ENCODE data around the gene ARHGEF40.
"Not testable (repeated sequence)": the region's sequence is repeated elsewhere in the genome, so short reads cannot be mapped to it uniquely, and the experiment has no call there.

Gene ARHGEF40

DNA sequence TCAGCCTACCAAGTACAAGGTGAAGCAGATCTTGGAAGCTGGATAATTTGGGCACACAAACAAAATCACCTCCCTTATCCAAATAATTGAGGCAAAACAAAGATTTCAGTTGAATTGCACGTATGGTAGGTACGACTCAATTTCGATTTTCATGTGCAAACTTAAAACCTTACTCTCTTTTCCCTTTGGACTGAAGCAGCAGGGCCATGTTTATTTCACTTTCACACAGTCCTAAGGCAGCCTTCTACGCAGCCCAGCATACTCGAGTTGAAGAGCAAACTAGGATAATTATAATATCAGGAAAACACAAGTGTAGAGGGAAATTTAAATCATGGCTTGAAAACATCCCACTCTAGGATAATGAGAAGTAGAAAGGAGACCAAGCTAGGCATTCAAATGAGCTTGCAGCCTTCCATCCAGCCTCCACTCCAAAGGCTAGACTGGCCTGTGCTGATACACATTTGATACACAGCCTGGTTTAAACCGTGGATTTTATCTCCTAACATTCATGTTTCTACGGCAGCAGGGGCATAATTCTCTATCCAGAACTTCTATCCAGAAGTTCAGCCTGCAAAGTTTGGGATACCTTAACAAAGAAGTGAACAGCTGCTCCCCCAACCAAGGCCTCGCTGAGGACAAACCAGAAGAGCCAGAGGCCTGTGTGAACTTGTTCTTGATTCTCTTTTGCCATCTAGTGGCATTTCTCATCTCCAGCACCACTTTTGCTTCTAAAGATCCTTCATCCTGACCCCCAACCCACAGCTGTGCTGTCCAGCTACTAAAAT is 30.3 kb upstream of the ARHGEF40 start:
- no peak for DNase-seq (ENCODE audit: low read depth in 4 of 4, low spot score in 1 of 4)

DNA sequence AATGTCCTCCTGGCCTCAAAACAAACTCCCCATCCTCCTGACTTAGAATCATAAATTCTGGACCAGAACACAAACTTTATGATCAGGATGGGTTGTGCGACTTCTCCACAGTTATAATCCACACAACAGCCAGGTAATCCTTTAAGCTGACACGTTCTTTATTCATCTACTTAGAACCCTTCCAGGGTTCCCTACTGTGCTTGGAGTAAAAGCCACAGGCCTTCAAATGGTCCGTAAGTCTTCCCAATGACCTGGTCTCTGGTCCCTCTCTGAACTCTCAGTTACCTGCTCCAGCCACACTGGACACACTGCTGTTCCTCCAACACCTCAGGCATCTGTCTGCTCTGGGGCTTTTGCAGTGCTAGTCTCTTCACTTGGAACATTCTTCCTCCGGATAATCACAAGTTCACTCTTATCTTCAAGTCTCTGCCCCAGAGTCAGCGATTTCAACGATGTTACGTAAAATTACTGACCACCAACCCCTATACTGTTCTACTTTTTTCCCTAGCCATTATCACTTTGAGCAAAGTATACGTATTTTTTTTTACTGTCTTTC is 29.7 kb upstream of the ARHGEF40 start:
- no peak for DNase-seq (ENCODE audit: low read depth in 4 of 4, low spot score in 1 of 4)

DNA sequence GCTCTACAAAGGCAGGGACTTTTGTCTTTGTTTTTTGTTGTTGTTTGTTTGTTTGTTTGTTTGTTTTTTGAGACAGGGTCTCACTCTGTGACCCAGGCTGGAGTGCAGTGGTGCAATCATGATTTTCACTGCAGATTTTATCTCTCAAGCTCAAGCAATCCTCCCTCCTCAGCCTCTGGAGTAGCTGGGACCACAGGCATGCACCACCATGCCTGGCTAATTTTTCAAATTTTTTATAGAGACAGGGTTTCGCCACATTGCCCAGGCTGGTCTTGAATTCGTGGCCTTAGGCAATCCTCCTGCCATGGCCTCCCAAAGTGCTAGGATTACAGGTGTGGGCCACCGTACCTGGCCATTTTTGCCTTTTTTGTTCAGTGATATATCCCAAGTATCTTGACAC is 29.2 kb upstream of the ARHGEF40 start:
- not testable (repeated sequence) for DNase-seq (ENCODE audit: low read depth in 4 of 4, low spot score in 1 of 4)

DNA sequence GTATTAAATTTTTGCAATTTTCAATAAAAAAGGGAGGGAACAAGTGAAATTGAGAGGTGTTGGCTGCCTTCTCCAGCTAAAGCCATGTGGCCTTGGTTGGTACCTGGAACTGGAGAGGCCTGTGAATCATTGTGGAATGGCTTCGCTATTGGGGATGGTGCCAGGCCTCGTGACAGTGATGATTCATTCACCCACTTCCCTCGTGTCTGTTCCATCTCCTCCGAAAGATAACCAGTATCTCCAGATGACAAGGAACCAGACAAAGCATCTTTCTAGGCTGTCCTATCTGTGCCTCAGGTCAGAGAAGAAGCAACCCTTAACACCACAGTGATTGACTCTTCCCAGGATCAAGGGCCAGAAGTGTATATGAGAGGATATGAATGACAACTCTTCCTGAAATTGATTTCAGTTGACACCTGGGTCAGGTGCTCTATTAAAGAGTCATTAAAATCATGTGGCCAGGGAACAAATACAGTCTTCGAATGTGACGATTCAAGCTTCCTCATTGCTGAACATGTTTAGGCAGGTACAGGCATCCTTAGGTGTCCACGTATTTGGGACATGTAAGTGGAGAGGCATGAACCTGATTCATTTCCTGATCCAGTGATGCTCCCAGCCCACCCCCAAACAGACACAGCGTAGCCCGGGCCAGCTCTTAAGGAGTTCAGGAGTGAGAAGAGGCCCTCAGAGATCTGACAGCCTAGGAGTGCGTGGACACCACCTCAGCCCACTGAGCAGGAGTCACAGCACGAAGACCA is 28.2 kb upstream of the ARHGEF40 start, which contains the start of gene RNASE7:
TSS of gene RNASE7 (plus strand) at position 687 of the 758 bp plus-strand sequence. CDS start 631 bp downstream, outside the sequence.
- no peak for DNase-seq (ENCODE audit: low read depth in 4 of 4, low spot score in 1 of 4)

DNA sequence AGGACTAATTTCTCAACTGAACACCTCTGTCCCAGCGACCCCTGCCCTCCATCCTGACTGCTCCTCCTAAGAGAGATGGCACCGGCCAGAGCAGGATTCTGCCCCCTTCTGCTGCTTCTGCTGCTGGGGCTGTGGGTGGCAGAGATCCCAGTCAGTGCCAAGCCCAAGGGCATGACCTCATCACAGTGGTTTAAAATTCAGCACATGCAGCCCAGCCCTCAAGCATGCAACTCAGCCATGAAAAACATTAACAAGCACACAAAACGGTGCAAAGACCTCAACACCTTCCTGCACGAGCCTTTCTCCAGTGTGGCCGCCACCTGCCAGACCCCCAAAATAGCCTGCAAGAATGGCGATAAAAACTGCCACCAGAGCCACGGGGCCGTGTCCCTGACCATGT is 27.2 kb upstream of the ARHGEF40 start:
- no peak for DNase-seq (ENCODE audit: low read depth in 4 of 4, low spot score in 1 of 4)

DNA sequence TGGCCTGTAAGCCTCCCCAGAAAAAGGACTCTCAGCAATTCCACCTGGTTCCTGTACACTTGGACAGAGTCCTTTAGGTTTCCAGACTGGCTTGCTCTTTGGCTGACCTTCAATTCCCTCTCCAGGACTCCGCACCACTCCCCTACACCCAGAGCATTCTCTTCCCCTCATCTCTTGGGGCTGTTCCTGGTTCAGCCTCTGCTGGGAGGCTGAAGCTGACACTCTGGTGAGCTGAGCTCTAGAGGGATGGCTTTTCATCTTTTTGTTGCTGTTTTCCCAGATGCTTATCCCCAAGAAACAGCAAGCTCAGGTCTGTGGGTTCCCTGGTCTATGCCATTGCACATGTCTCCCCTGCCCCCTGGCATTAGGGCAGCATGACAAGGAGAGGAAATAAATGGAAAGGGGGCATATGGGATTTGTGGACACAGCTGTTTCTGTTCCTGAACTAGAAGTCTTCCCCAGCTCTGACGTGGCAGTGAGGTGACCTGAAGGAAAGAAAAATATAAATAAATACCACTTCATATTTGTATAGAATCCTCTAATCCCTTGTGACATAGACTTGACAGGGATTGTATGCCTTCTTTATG is 26.6 kb upstream of the ARHGEF40 start:
- DNase-seq (ENCODE audit: low read depth in 4 of 4, low spot score in 1 of 4) = no peak

DNA sequence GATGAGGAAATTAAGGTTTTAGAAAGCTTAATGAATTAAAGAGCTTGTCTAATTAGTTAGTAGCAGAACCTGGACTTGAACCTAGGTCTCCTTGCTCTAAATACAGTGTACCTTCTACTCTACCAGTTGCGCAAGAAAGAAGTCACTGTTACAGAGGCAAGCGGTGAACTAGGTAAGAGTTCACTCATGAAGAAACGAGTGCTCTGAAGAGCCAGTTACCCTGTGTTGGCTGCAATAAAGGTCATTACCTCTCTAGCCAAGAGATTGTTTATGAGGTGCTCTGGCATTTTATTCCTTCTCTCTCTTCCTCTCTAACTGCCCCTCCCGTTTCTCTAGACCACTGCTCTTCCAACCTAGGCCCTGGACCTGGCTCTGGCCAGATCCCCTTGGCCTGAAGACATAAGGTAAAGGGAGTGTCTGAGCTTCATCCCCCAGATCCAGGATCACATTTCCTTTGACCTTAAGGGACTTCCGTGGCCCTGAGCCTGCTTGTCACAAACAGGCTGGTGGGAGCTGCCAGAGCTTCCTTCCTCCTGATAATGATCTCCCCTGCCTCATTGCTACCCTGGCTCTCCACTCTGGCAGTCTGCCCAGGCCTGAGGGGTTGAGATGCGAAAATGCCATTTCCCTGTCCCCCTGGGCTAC is 26.0 kb upstream of the ARHGEF40 start:
- no peak for DNase-seq (ENCODE audit: low read depth in 4 of 4, low spot score in 1 of 4)

DNA sequence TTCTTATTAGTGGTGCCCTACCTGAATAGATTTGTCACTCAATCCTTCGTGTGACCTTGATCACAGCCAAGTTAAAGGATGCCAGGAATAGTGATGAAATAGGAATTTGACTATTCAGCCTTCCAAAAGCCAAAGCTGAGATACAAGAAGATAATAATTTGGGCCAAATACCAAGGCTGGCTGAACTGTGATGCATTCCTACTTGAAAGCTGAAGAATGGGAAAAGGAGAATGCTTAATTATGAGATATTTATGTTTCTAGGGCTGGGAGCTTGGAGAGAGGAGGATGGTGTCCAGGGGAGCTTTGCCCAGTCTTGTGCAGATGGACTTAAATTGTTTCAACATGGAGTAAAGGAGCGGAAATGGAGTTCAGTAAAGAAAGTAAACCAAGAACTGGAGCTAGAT is 22.7 kb upstream of the ARHGEF40 start:
- no peak for DNase-seq (ENCODE audit: low read depth in 4 of 4, low spot score in 1 of 4)

DNA sequence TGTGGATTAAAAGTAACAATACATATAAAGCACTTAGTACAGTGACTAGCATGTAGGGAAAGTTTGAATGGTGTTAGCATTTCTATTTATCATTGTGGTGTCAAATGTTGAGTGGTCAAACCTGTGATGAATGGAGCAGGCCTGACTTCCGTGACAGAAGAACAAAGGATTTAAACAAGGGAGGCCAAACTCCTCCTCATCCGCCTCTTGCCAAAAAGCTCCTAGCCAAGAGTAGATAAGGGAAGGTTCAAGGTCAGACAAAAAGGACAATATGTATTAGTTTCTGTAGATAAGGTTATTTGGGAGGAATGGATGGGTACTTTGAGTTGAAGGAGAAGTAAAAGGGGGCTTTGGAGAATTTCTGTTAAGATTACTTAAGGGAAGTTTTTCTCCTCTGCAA is 21.5 kb upstream of the ARHGEF40 start:
- no peak for DNase-seq (ENCODE audit: low read depth in 4 of 4, low spot score in 1 of 4)

DNA sequence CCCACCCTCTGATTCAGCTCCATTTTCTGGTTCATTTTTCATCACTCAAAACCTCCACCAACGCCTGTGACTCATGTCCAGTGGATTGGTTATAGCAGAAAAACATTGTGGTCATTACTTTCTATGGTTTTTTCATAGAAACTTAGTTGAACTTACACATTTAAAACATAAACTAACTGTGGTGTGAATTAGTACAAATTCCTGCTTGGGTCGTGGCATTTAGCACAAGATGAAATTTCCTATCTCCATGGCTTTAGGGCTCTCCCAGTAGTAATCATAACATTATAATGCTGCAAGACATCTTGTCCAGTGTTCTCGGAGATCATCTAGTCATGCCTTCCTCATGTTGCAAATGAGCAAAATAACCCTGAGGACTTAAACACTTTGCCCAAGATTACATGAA is 20.8 kb upstream of the ARHGEF40 start:
- DNase-seq (ENCODE audit: low read depth in 4 of 4, low spot score in 1 of 4) = no peak

DNA sequence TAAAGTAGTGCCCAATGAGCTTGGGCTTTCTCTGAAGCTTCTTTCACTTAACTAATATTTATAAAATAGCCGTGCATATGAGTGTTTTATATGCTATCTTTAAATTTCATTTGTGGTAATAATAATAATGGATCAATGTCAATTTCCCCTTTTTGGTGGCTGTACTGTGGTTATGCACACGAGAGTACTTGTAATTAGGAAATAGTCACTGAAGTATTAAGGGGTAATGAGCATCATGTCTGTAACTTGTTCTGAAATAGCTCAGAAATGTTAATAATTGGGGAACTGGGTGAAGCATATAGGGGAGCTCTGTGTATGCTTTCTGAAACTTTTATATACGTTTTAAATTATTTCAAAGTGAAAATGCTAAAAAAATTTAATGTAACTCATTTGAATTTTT is 19.5 kb upstream of the ARHGEF40 start:
- no peak for DNase-seq (ENCODE audit: low read depth in 4 of 4, low spot score in 1 of 4)

DNA sequence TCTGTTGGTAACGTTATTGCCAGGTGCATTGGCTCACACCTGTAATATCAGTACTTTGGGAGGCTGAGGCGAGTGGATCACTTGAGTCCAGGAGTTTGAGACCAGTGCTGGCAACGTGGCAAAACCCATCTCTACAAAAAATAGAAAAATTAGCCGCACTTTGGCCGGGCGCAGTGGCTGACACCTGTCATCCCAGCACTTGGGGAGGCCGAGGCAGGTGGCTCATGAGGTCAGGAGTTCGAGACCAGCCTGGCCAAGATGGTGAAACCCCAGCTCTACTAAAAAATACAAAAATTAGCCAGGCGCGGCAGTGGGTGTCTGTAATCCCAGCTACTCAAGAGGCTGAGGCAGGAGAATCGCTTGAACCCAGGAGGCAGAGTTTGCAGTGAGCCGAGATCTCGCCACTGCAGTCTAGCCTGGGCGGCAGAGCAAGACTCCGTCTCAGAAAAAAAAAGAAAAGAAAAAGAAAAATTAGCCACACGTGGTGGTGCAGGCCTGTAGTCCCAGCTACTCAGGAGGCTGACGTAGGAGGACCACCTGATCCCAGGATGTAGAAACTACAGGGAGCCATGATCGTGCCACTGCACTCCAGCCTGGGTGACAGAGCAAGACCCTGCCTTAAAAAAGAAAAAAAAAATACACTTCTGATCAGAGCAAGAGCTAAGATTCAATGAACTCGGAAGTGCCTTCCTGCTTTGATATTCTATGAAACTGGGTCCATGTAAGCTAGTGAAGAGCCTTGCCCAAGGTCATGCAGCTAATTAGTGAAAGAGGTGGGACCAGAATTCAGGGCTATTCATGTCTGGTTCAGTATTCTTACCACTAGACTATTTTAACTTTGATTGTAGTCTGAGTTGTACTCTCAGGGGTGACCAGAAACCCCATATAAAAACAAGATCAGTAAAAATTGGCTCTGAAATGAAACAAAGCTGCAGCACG is 16.7 kb upstream of the ARHGEF40 start:
- no peak for DNase-seq (ENCODE audit: low read depth in 4 of 4, low spot score in 1 of 4)

DNA sequence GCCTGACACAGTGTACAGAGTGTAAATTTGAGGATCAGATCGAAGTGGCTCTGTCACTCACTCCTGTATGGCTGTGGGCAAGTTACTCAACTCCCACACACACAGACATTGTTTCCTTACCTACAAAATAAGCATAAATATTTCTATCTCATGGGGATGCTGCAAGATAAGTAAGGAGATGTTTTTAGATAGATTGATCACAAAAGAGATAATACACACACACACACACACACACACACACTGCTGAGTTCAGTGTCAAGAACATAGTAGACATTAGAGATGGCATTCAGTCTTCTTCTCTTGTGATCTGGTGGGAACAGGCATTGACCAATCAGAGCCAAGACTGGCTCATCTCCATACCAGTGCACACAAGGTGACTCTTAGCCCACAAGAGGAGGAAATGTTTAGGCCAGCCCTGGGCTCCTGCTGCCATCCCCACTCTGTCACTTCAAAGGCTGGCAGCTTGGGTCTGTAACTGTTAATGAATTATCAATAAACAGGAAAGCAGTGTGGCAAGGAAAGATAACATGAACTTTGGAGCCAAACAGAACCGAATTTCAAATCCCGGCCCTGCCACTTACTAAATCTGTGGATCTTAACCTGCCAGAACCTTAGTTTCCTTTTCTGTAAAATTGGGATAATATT is 15.9 kb upstream of the ARHGEF40 start:
- no peak for DNase-seq (ENCODE audit: low read depth in 4 of 4, low spot score in 1 of 4)

DNA sequence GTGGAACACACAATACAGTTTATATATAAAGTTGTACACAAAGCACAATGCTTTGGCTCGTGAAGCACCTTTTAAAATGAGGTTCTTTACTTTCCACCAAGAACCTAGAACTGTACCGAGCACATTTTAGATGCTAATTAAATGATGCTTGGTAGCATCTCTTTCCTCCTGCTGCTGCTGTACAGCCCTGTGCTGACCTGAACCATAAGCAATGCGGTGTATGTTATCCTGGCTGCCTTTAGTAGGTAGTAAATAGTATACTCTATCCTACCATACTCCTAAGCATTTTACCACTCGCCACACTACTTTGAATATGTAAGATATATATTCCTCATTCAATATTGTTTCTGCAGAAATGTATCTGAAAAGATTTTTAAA is 15.3 kb upstream of the ARHGEF40 start:
- no peak for DNase-seq (ENCODE audit: low read depth in 4 of 4, low spot score in 1 of 4)

DNA sequence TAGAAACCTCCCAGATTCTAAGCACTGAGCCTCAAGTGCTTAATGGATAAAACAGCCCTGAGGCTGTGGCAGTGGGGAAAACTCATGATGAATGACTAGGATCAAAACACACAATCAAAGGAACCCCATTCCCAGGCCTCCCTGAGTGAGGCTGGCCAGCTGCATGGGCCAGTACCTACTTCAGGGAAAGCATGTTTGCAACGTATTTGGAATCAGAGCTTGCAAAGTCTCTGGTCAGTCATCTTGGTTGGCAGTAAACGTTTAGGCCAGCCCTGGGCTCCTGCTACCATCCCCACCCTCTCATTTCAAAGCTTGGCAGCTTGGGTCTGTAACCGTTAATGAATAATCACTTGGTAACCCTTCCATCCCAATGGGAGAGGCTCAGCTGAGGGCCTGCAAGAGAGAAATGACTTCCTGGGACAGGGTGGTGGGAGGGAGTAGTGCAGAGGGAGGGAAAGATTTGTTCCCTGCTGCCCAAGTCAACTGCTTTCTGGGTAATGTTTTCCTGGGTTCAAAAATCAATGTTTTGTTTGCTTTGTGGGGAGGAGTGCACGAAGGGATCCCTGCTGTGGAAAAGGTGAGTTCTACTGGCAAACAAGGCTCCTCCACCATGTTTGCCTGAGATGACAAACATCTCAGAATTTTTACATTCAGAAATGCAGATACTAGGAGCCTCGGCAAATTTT is 14.5 kb upstream of the ARHGEF40 start:
- DNase-seq (ENCODE audit: low read depth in 4 of 4, low spot score in 1 of 4) = no peak

DNA sequence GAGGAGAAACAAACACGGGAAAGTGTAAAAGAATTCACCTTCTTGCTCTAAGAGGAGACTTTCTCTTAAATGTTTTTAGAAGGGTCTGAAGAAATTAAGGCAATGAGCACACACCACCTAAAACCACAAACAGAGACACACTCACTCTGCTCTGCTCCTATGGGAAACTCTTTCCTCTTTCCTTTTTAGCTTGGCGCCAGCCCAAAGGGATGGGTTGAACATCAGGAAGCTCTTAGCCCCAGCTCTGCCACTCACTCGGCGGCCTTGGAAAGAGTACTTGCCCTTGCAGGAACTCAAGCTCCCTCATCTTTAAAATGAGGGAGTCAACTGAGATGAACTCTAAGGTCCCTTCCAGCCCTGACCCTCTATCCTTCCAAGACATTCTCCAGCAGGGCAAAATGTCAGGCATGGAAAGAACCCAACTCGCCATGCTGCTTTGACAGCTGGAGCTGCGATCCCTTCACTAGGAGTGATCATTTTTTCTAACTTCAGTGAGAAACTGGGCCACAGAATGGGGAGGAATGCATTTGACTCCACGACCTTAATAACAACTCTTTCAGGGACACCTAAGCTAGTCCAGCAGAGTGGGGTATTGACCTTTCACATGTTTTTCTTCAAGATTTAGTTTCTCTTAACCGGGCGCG is 13.5 kb upstream of the ARHGEF40 start:
- DNase-seq (ENCODE audit: low read depth in 4 of 4, low spot score in 1 of 4) = no peak

DNA sequence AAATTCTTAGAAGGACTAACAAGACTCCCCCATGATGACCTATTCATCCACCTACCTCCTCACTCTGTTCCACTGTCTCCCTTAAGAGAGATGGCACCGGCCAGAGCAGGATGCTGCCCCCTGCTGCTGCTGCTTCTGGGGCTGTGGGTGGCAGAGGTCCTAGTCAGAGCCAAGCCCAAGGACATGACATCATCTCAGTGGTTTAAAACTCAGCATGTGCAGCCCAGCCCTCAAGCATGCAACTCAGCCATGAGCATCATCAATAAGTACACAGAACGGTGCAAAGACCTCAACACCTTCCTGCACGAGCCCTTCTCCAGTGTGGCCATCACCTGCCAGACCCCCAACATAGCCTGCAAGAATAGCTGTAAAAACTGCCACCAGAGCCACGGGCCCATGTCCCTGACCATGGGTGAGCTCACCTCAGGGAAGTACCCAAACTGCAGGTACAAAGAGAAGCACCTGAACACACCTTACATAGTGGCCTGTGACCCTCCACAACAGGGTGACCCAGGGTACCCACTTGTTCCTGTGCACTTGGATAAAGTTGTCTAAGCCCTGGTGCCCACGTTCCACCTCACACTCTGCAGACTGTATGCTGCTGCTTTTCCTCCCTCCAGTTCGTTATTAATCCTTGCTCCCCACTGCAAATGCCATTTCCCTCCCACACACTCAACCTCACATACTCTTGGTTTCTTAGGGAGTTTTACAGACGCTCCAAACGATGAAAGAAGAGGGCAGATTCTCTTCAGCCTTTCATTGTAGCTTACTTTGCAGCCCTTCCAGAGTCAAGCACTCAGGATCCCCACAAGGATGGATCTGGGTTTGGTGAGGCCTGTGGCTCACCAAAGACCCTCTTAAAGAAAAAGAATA is 12.1 kb upstream of the ARHGEF40 start, which contains the start of gene RNASE8:
TSS of gene RNASE8 (plus strand) at position 20 of the 873 bp plus-strand sequence. CDS start at position 91, 71 bp downstream.
- DNase-seq (ENCODE audit: low read depth in 4 of 4, low spot score in 1 of 4) = no peak

DNA sequence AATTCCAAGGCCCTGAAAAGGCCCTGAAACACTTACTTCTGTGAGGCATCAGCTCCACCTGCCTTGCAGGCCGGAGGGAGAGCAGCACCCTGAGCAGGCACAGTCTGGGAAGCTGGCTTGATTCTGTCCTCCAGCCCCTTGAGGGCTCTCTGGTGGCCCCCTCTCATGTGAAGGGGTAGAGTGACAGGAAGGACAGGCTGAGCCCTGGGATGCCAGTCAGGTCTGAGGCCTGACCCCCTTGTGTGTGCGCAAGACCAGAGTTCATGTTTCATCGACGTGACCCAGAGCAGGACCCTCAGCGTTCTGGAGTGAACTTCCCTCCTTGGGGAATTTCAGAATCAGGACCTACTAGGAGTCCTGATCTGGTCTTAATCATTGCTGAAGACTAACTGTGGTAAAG is 11.2 kb upstream of the ARHGEF40 start:
- no peak for DNase-seq (ENCODE audit: low read depth in 4 of 4, low spot score in 1 of 4)

Measured in stimulated activated CD4-positive, alpha-beta T cell treated with anti-CD3 and anti-CD28 coated beads, Interleukin-1b, Interleukin-23, amount 100 ng/mL, for 24 hours (primary cell).